PC-9 (cell line): ENCODE measurements around the gene CCDC70. TPM values are rescaled to one million over a fixed set of nuclear protein-coding genes. Genes with fewer than 3 reads are reported as not detected.

Experiments used
- BruUV-seq: library from RNA; stranded (reverse); fragments of 400-500 nt; replicated peaks from 2 replicates; lab custom pipeline; 2021; lab: Mats Ljungman, UMichigan
- CTCF ChIA-PET: fragments of 300-600 bp; sonication (Branson Sonifier 250); formaldehyde crosslinking; loops from one replicate; lab custom pipeline; 2022; ENCODE audit warnings: antibody characterized with exemption; lab: Charles Lee
- POLR2A ChIA-PET: fragments of 300-600 bp; sonication (Branson Sonifier 250); formaldehyde crosslinking; loops from one replicate; lab custom pipeline; 2022; ENCODE audit warnings: antibody characterized with exemption; ENCODE audit not compliant: unreplicated experiment; lab: Charles Lee
- DNase-seq, 2 experiments: peaks; one replicate each; pipeline versions ENCODE4 v3.0.0 to v3.0.0-alpha.2; 2015 to 2022; ENCODE audit warnings: mixed read lengths in 1 of 2
- H2AFZ ChIP-seq: fragments of 200-600 bp; sonication (generic); 2 replicates; pipeline ENCODE4 v1.8.1; 2017; ENCODE audit warnings: antibody characterized with exemption
- H3F3A ChIP-seq: fragments of 200-600 bp; sonication (generic); 2 replicates; pipeline ENCODE4 v1.8.1; 2017; ENCODE audit warnings: antibody characterized with exemption, mild to moderate bottlenecking, low read depth; ENCODE audit not compliant: insufficient read depth
- H3K27ac ChIP-seq: fragments of 200-600 bp; sonication (generic); 2 replicates; pipeline ENCODE4 v1.6.1; 2016; ENCODE audit warnings: mixed run types
- H3K27me3 ChIP-seq: fragments of 200-600 bp; sonication (generic); 2 replicates; pipeline ENCODE4 v1.6.1; 2016; ENCODE audit warnings: low read depth, mixed run types; ENCODE audit not compliant: insufficient read depth
- H3K36me3 ChIP-seq: fragments of 200-600 bp; sonication (generic); 2 replicates; pipeline ENCODE4 v1.6.1; 2016; ENCODE audit warnings: low read depth, mixed run types
- H3K4me1 ChIP-seq: fragments of 200-600 bp; sonication (generic); replicated peaks from 2 replicates; pipeline ENCODE4 v1.6.1; 2016; ENCODE audit warnings: mixed run types; ENCODE audit not compliant: insufficient read depth
- H3K4me2 ChIP-seq: fragments of 200-600 bp; sonication (generic); 2 replicates; pipeline ENCODE4 v1.6.1; 2017; ENCODE audit warnings: mixed run types
- H3K4me3 ChIP-seq: fragments of 200-600 bp; sonication (generic); 2 replicates; pipeline ENCODE4 v1.6.1; 2016; ENCODE audit warnings: mixed run types
- H3K79me2 ChIP-seq: fragments of 200-600 bp; sonication (generic); 2 replicates; pipeline ENCODE4 v1.6.1; 2017; ENCODE audit warnings: low read depth, mixed run types
- H3K9me2 ChIP-seq: fragments of 200-600 bp; sonication (generic); 2 replicates; pipeline ENCODE4 v1.8.1; 2017; ENCODE audit warnings: mild to moderate bottlenecking; ENCODE audit not compliant: insufficient read depth
- H3K9me3 ChIP-seq: fragments of 200-600 bp; sonication (generic); 2 replicates; pipeline ENCODE4 v1.8.1; 2016; ENCODE audit warnings: low read depth; ENCODE audit not compliant: insufficient read depth
- H4K20me1 ChIP-seq: fragments of 200-600 bp; sonication (generic); 2 replicates; pipeline ENCODE4 v1.8.1; 2017; ENCODE audit not compliant: insufficient read depth
- EZH2 ChIP-seq: fragments of 200-600 bp; sonication (generic); IDR thresholded peaks from 2 replicates; pipeline ENCODE4 v1.8.0; 2017; ENCODE audit warnings: antibody characterized with exemption, low read depth
- intact Hi-C: fragments of 100-400 bp; cut with micrococcal nuclease; formaldehyde crosslinking; loops from one replicate; pipeline ENCODE4 v1.10.0; 2022; ENCODE audit not compliant: unreplicated experiment
- total RNA-seq: library from RNA; stranded (reverse); gene quantifications from 2 replicates; pipeline ENCODE4 v1.2.3, GENCODE V29; 2021
- TF ChIP-seq, protein P1 (sequence below): fragments of 200-600 bp; sonication (generic); conservative IDR thresholded peaks from 2 replicates; pipeline ENCODE4 v1.6.1; 2017; ENCODE audit warnings: mixed run types, antibody characterized with exemption, mild to moderate bottlenecking, moderate library complexity

The CCDC70 gene
- total RNA-seq, 1 experiment from 2014 or later = not detected

DNA sequence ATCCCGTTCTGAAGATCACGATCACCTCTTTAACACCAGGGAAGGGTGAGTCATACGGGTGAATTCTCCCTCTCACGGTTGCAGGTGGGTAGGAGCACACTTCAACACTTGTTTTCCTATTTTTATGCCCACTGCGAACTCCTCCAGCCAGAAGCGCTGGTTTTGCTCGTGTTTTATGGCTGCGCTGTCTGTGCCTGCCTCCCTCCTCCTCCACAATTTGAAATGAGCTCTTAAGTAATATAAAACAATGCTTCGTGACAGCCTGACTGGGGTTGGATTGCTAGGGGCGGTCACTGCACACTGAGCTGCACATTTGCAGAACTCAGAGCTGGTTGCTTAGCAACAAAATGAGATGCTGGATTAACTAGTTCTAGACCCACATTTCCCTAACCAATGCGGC is 12.9 kb downstream of the CCDC70 start:
- H3F3A ChIP-seq = no peaks in the 10 kb centered on the region
- H3K27ac ChIP-seq = no peak overlapping the region
- BruUV-seq = no TSS peak
- H3K4me3 ChIP-seq = no peak overlapping the region
- no peaks in the 10 kb centered on the region for H4K20me1 ChIP-seq
- no peak overlapping the region for H3K4me2 ChIP-seq
- CTCF ChIA-PET = no interaction called here
- intact Hi-C loops = no loop called here
- H3K79me2 ChIP-seq = no peaks in the 10 kb centered on the region
- H3K4me1 ChIP-seq = no peaks in the 10 kb centered on the region
- H3K9me3 ChIP-seq = no peaks in the 10 kb centered on the region
- POLR2A ChIA-PET = no interaction called here
- DNase-seq = no peak
- H3K9me2 ChIP-seq = no peaks in the 10 kb centered on the region
- TF ChIP-seq, protein P1, sequence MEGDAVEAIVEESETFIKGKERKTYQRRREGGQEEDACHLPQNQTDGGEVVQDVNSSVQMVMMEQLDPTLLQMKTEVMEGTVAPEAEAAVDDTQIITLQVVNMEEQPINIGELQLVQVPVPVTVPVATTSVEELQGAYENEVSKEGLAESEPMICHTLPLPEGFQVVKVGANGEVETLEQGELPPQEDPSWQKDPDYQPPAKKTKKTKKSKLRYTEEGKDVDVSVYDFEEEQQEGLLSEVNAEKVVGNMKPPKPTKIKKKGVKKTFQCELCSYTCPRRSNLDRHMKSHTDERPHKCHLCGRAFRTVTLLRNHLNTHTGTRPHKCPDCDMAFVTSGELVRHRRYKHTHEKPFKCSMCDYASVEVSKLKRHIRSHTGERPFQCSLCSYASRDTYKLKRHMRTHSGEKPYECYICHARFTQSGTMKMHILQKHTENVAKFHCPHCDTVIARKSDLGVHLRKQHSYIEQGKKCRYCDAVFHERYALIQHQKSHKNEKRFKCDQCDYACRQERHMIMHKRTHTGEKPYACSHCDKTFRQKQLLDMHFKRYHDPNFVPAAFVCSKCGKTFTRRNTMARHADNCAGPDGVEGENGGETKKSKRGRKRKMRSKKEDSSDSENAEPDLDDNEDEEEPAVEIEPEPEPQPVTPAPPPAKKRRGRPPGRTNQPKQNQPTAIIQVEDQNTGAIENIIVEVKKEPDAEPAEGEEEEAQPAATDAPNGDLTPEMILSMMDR = no peak
- no peak for TF ChIP-seq EZH2
- peaks cover 28% of the 10 kb centered on the region for H3K27me3 ChIP-seq
- no peak overlapping the region for H2AFZ ChIP-seq
- H3K36me3 ChIP-seq = no peaks in the 10 kb centered on the region

DNA sequence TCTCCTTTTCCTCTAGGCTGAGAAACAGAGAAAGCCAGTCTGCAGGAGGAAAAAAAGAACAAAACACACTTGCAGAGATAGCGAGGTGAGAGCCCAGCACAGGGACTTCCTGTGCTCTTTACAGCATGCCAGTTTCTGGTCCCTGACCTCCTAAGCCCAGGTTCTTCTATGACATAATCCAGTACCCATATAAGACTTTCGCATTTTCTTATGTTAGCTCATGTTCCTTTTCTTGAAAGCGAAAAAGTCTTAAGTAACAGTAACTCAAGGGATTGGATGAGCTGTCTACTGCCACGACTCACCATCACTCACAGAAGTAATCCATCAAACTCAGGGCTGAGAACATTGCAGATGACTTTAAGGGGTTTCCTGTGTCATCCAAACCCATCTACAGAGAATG is 17.4 kb downstream of the CCDC70 start:
- Histone ChIP-seq H3K4me1 (no peaks in the 10 kb centered on the region), H3F3A (no peaks in the 10 kb centered on the region), H3K9me2 (no peaks in the 10 kb centered on the region), H4K20me1 (no peaks in the 10 kb centered on the region), H3K79me2 (no peaks in the 10 kb centered on the region), H2AFZ (no peak overlapping the region), H3K4me2 (no peak overlapping the region), H3K36me3 (no peaks in the 10 kb centered on the region), H3K27ac (no peak overlapping the region), H3K4me3 (no peak overlapping the region), H3K9me3 (no peaks in the 10 kb centered on the region), H3K27me3 (peaks cover 21% of the 10 kb centered on the region; the same call in 1 of the 2 replicates)
- TF ChIP-seq, protein P1 = no peak
- TF ChIP-seq EZH2 = no peak
- CTCF ChIA-PET = no interaction called here
- intact Hi-C loops = no loop called here
- BruUV-seq = no TSS peak
- POLR2A ChIA-PET = no interaction called here
- DNase-seq = no peak

DNA sequence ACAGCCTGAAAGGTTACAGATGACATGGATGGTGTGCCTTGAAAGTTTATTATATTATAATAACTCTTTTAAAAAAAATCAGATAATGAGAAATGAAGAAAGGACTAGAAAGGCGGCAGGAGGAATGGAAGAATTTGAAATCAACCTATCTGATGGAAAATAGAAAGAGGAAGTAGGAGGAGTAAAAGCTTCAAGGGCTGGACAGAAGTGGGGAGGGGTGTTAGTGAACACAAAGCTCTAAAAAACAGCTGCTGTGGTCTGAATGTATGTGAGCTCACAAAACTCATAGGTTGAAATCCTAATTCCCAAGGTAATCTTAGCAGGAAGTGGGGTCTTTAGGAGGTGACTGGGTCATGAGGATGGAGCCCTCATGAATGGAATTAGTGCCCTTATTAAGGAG is 19.5 kb downstream of the CCDC70 start:
- TF ChIP-seq, protein P1 = no peak
- no peak for TF ChIP-seq EZH2
- intact Hi-C loops = no loop called here
- peaks cover 31% of the 10 kb centered on the region for H3K27me3 ChIP-seq
- CTCF ChIA-PET = no interaction called here
- no peak overlapping the region for H3K4me2 ChIP-seq
- H3K4me3 ChIP-seq = no peak overlapping the region
- POLR2A ChIA-PET = no interaction called here
- no peaks in the 10 kb centered on the region for H4K20me1 ChIP-seq
- H3F3A ChIP-seq = no peaks in the 10 kb centered on the region
- no peak overlapping the region for H2AFZ ChIP-seq
- no peak for DNase-seq
- no peaks in the 10 kb centered on the region for H3K9me2 ChIP-seq
- H3K27ac ChIP-seq = no peak overlapping the region
- no peaks in the 10 kb centered on the region for H3K9me3 ChIP-seq
- no TSS peak for BruUV-seq
- H3K36me3 ChIP-seq = no peaks in the 10 kb centered on the region
- no peaks in the 10 kb centered on the region for H3K79me2 ChIP-seq
- no peaks in the 10 kb centered on the region for H3K4me1 ChIP-seq
